NCI-H226 (cell line): ENCODE measurements around the gene BNC2.

Experiments used
- DNase-seq: peaks from one replicate; pipeline ENCODE4 v3.0.0-alpha.2; 2015

Gene BNC2

GRCh38 chr9:16815079-16815478 is 55.4 kb downstream of the BNC2 start:
- no peak for DNase-seq

GRCh38 chr9:16813838-16814237 is 56.6 kb downstream of the BNC2 start:
- DNase-seq = no peak

- no peak for DNase-seq
Observed at GRCh38 chr9:16811987-16812685, 58.3 kb downstream of the BNC2 start.

DNA sequence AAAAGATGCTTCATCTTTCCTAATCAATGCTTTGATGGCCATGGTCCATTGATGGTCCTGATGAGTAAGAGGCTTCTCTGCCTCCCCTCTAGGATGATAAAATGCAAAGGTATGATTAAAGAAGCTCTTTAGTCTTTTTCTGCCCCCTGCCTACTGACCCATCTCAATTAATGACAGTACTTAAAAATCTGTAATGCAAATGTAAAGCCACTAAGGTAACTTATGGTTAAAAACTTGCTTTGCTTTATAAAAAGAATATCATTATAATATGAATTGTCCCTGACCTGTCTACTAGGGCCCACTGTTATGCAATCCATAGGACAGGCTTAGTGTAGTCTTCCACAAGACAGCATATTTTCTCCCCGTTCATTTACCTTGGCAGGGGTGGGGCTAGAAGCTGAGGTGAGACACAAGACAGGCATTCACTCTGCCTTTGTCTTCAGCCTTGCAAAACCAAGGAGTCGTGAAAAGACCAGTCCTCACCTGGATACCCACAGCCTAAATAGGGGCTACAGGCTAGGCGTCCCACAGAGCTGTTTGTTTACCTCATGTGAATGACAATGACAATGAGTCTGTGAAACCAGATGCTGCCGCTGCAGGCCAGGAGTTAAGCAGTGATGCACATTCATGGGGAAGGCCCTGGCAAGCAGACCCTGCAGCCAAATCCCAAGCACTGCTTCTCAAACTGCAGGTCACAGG is 60.4 kb downstream of the BNC2 start:
- DNase-seq = no peak

DNA sequence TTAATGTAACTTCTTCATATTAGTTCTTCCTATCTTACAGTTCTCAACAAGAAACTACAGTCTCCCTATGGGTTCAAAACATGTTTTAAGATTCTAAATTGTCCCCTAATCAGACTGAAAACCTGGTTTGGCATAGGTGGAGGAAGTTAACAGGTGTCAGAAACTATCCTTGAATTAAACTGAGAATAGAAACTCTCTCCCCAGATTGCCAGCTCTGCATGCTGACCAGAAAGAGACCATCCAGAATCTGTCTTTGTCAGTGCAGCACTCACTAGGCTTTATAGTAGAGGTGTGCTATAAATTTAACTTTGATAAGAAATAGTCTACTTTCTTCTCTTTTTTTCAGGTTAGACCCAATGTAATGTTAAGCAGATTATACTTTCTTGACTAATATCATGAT is 63.8 kb downstream of the BNC2 start:
- DNase-seq = no peak

GRCh38 chr9:16803648-16804047 is 66.8 kb downstream of the BNC2 start:
- DNase-seq = no peak

- no peak for DNase-seq
Observed at GRCh38 chr9:16801871-16802466, 68.5 kb downstream of the BNC2 start.

- no peak for DNase-seq
Observed at GRCh38 chr9:16796304-16796825, 74.1 kb downstream of the BNC2 start.

GRCh38 chr9:16794871-16795639 is 75.4 kb downstream of the BNC2 start:
- no peak for DNase-seq

DNA sequence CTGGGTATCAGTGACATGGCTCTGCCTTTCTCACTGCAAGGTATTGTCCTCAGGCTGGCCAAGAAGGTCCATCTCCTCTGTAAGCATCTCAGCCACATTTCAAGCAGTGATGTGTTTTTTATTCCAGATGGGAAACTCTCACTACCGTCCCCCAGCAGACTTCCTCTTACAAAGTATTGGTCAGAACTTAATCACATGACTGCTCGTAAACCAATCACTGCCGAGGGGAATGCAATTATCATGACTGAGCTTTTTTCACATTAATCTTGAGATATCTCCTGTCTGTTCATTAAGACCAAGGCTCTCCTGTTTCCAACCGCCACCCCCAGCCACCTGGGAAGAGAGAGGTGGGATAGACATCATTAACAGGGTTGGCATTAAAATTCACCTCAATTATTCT is 76.4 kb downstream of the BNC2 start:
- no peak for DNase-seq

DNA sequence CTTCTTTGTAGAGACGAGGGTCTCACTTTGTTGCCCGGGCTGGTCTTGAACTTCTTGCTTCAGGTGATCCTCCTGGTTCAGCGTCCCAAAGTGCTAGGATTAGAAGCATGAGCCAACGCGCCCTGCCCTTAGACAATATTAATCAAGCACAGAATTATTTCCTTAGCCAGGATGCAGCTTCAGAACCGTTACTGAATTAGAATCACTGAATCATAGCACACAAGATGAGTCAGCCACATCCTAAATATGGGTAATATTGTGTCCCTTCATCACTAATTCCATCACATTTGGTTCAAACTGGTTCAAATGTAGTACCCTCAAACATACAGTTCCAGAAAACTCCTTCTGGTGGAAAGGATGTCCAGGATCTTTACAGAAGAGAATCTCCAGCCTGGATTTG is 82.7 kb downstream of the BNC2 start:
- no peak for DNase-seq

GRCh38 chr9:16784002-16784401 is 86.5 kb downstream of the BNC2 start:
- no peak for DNase-seq

- no peak for DNase-seq
Observed at GRCh38 chr9:16782490-16782889, 88.0 kb downstream of the BNC2 start.

DNA sequence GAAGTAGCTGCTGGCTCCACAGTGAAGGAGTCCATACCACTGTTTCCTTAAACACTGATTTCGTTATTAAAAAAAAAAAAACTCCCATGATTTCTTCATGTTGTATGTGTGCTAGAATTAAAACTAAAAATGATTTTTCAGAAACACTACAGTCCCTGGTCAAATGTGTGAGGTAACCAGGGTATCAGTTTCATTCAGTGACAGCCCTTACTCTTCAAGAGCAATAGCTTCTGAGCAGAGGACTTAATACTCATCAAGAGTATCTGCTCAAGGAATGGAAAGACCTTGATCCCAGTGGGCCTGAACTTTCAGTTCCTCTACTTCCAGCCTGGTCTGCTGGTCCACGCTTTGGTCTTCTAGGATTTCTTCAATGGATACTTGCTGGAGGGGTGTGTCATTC is 95.1 kb downstream of the BNC2 start:
- DNase-seq = no peak

DNA sequence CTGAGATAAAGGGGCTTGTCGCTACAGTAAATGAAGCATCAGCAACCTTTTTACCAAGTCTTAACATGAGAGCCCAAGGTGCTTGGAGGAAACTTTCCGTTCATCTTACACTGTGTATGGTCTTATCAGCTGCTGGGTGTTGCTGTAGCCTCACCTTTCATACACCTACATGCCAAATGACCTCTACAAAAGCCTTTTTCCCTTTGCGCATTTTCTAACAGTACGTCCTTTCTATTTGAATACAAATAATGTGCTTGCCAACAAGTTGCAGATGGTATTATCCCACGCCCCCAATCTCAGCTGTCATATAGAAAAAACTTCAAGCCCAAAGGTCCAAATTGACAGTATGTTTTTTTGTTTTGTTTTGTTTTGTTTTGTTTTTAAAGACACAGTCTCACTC is 96.9 kb downstream of the BNC2 start:
- no peak for DNase-seq

- DNase-seq = no peak
Observed at GRCh38 chr9:16773116-16773515, 97.4 kb downstream of the BNC2 start.

DNA sequence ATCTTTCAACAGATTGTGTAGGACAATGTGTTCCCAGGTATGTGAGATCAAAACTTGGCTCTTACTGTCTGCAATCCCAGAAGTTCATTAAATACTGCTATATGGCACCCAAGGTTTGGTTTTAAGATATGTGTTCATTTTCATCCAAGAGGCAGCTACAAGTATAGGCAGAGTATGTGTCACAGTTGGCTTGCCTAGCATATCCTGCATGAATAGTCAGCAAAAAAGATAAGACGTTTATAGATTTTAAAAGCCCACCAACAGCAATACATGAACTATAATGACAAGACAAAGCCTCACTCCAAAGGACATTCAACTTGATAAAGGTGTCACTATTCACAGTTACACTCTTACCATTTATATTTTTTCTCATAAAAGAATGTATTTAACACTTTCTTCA is 99.1 kb downstream of the BNC2 start:
- DNase-seq = no peak

DNA sequence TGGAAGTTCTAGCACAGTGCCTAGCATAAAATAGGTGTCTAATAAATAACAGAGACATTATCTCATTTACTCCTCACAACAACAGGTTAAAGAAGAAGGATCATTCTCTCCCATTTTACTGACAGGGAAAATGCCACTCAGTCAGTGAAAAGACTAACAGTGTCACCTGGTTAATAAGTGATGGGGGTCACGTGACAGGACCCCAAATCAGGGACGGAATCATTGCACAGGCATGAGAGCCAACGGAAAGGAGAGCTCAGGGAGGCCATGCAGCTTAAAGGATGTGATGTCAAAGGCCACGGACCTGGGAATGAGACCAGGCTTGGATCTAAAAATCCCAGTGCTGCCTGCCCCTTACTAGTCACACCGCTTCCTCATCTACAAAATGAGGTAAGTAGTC is 101.2 kb downstream of the BNC2 start:
- no peak for DNase-seq

DNA sequence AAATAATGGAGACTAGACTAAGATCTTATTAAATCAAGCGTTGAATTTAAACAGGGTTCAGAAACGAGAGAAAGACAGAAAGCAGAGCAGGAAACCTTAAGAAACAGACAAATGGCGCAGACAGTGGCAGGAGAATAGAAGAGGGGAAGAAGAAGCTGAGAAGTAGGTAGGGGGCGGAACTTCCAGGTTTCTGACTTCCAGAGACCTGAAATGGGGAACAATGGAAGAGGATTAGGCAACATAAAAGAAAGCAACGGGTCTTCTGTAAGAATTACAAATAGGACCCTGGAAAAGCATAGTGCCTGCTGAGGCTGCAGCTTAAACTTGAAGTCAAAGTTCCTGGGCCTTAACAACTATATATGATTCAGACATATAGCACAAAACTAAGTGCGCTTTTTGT is 101.7 kb downstream of the BNC2 start:
- no peak for DNase-seq

DNA sequence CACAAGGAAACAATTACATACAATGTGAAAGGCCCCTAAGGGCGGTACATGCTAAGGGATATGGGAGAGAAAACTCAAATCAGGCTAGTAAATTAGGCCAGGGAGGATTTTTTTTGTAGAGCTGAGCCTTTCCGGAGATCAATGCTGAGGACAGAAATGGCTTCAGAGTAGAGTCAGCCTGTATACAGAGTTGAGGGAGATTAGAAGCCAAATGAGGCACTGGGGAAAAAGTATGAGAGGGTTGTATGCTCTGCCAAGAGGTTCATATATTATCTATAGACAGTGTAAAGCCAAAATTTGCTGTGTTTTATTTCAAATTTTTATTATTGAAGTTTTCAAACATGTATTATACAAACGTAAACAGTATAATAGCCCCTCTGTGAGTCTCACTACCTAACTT is 103.1 kb downstream of the BNC2 start:
- no peak for DNase-seq

DNA sequence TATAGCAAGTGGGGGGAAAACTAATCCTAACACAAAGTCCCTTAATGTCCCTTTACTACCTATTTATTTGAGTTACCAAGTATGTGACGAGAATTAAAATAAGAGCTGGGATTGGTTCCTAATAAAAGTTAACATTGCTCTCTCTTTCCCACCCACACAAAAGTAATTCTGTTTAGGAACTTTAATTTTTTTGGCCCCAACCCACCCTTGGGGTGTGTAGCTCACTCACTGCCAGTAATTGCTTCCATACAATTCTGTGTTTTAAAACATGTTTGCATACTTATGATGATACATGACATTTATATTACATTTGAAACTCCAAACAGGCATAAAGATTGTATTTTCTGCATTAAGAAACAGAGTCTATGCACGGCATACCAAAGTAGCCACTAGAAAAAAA is 106.5 kb downstream of the BNC2 start:
- no peak for DNase-seq

- DNase-seq = no peak
Observed at GRCh38 chr9:16755467-16756160, 114.9 kb downstream of the BNC2 start.

DNA sequence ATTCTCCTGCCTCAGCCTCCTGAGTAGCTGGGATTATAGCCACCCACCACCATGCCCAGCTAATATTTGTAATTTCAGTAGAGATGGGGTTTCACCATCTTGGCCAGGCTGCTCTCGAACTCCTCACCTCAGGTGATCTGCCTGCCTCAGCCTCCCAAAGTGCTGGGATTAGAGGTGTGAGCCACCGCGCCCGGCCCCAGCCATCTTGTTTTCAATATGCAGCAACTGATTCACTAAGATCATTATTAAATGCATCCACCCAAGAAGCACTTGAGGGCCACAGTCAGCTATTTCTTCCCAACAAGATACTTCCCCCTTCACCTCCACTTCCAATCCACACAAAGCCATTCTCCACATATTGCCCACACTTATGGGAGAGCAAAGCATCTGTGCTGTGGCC is 115.8 kb downstream of the BNC2 start:
- DNase-seq = no peak
